Activated CD4-positive, alpha-beta T cell treated with anti-CD3 and anti-CD28 coated beads for 48 hours (primary cell): ENCODE measurements around the gene RNF111.
"Not testable (repeated sequence)": the region's sequence is repeated elsewhere in the genome, so short reads cannot be mapped to it uniquely, and the experiment has no call there.

Source experiments
- DNase-seq: peaks from one replicate; pipeline ENCODE4 v3.0.0-alpha.2; 2020

RNF111 gene

DNA sequence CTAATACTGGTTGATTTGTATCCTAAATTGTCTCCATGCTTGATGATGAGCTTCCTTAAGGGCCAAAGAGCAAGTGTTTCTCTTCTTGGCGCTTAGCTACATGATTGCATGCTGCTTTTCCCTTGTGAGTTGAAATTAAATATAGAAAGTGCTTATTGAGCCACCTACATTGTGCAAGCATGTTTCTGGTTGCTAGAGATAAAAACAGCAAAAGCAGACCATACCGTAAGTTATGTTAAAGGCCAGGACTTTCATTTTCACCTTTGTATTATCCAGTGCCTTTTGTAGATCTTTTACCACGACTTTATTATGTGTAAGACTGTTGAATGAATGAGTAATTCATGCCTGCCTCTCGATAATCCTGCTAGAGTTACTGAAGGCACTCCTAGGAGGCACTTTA, 75.6 kb downstream of the RNF111 start:
- DNase-seq = no peak

- no peak for DNase-seq
These were observed 82.0 kb downstream of the RNF111 start for GRCh38 chr15:59069430-59069829.

- DNase-seq = peak; percentile 17
These were observed 87.1 kb downstream of the RNF111 start for GRCh38 chr15:59074607-59075006.

- no peak for DNase-seq
These were observed 100.3 kb downstream of the RNF111 start for GRCh38 chr15:59087731-59088130.

- no peak for DNase-seq
These were observed 106.6 kb downstream of the RNF111 start for GRCh38 chr15:59094077-59094476.

- no peak for DNase-seq
These were observed 109.0 kb downstream of the RNF111 start for GRCh38 chr15:59096429-59096828.

GRCh38 chr15:59099162-59099685, 111.8 kb downstream of the RNF111 start:
- no peak for DNase-seq

- DNase-seq = no peak
These were observed 117.1 kb downstream of the RNF111 start for GRCh38 chr15:59104602-59104911.

DNA sequence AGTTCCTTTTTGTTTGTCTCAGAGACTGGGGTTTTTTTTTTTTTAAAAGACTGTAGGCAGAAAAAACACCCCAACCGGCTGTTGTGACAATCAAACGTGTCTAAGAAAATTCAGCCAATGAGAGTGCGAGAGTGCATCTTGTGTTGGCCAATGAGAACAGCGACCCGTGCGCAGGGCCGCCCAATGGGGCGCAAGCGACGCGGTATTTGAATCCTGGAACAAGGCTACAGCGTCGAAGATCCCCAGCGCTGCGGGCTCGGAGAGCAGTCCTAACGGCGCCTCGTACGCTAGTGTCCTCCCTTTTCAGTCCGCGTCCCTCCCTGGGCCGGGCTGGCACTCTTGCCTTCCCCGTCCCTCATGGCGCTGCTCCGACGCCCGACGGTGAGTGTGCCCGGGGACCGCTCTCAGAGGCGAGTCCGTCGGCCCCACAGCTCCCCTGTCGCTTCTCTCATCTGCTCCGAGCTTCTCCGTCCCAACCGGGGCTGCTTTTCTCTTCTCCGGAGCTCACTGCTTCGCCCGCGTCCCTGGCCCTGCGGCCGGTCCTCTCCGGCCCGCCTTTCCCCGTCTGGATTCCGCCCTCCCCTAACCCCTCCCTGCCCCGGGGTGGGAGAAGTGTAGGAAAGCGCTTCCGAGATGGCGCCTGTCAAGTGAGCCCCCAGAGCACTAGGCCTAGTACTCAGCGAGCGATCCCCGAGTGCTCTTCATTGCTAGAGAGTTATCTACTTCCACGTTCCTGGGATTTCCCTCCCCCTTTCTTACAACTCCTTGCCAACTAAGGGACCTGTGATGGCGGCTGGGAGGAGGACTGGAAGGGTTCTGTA, 117.7 kb downstream of the RNF111 start, which contains the start of gene CCNB2:
Gene CCNB2, plus strand, starts transcription at position 235 of the 821 bp plus-strand sequence. Its CDS starts 123 bp downstream, at position 358.
- peak; percentile 88 for DNase-seq

DNA sequence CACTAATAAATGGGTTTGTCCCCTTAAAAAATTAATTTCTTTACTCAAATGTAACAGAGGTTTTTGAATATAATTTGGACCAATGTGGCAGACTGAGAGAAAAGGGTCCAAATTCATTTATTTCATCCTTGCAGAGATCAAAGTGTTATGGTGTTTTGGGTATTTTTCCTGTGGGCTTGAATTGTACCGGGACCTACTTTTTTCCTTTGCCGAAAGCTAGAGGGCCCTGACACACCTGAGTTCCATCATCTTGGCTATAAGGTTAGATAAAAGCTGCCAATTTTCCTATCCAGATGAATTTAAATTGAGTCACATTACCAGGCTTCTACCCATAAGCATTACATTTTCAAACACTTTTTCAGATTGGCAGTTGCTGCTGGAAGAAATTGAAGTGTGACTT, 118.4 kb downstream of the RNF111 start:
- no peak for DNase-seq

GRCh38 chr15:59111251-59111650, 123.8 kb downstream of the RNF111 start:
- no peak for DNase-seq

GRCh38 chr15:59115047-59115446, 127.6 kb downstream of the RNF111 start:
- DNase-seq = no peak

DNA sequence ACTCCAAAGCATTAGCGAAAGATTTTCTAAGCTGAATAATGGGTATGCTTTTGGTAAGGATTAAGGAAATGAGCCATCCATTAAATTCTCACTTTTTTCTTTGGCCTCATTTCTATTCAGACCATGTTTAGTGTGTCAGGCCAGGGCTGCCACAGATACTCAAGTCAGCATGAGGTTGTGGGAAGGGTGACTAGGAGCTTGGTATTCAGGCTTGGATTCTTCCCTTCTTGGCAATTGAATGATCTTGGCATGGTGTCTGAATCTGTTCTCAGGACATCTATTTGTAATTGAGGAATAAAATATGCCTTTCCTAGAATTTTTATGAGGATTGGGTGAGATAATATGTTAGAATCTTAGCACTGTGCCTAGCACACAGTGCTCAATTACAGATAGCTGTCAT, 128.7 kb downstream of the RNF111 start:
- no peak for DNase-seq

DNA sequence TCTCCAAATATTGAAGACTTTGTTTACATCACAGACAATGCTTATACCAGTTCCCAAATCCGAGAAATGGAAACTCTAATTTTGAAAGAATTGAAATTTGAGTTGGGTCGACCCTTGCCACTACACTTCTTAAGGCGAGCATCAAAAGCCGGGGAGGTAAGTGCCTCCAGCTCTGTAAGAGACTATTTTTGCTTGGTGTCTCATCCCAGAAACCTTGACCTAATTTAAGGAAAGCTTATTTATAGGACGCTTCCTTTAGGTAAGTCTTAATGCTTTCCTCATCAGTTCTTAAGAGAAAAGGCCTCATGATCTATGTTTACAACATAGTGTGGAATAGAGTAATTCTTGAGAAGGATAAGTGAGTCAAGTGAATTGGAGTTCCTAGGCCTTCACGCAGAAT, 129.3 kb downstream of the RNF111 start:
- no peak for DNase-seq

DNA sequence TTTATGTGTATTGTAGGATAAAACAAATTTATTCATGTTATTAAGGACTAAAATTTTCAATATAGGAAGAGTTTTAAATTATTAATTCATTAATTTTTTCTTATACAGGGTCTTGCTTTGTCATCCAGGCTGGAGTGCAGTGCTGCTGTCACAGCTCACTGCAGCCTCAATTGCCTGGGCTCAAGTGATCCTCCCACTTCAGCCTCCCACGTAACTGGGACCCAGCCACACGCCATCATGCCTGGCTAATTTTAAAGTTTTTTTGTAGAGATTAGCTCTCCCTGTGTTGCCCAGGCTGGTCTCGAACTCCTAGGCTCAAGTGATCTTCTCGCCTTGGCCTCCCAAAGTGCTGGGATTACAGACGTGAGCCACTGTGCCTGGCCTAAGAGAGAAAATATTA, 132.2 kb downstream of the RNF111 start:
- no peak for DNase-seq

DNA sequence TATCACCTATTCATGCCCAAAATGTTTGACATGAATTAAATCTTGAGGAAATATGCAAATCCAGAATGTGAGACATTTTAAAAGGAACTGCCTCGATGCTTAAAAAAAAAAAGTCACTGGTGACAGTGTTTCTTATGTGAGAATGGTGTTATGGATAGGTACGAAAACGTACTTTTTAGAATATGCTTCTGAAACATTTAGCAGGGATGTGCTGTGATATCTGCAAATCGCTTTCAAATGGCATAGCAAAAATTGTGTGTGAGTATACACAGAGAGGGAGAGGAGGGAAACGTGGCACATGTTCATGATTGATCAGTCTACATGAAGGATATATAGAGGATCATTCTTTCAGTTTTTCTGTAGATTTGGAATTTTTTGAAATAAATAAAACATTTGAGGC, 133.5 kb downstream of the RNF111 start:
- no peak for DNase-seq

DNA sequence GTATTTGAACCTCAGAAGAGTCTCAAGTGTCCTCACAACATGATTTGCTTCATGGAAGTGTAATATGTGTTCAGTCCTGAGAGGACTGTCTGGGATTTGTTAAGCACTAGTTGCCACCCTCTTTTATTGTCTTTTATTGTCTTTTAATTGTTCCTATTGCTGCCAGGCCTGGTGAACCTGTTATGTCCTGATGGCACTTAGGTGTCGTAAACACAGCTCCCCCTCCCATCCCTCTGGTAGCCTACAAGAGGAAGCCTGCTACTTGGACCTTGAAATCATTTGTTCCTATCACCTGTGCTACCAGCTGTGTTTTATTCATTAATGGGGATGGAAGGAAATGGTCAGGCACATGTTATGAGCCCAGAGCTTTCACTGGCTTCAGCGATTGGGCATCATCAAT, 136.8 kb downstream of the RNF111 start:
- no peak for DNase-seq

GRCh38 chr15:59125683-59126082, 138.2 kb downstream of the RNF111 start:
- not testable (repeated sequence) for DNase-seq

DNA sequence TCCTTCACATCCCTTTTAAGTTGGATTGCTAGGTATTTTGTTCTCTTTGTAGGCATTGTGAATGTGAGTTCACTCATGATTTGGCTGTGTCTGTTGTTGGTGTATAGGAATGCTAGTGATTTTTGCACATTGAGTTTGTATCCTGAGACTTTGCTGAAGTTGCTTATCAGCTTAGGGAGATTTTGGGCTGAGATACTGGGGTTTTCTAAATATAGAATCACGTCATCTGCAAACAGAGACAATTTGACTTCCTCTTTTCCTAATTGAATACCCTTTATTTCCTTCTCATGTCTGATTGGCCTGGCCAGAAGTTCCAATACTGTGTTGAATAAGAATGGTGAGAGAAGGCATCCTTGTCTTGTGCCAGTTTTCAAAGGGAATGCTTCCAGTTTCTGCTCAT, 139.8 kb downstream of the RNF111 start:
- not testable (repeated sequence) for DNase-seq

GRCh38 chr15:59131456-59131855, 144.0 kb downstream of the RNF111 start:
- DNase-seq = no peak

- DNase-seq = no peak
These were observed 144.6 kb downstream of the RNF111 start for GRCh38 chr15:59131969-59132562.

- DNase-seq = no peak
These were observed 146.5 kb downstream of the RNF111 start for GRCh38 chr15:59133929-59134427.

- peak; percentile 12 for DNase-seq
These were observed 150.1 kb downstream of the RNF111 start for GRCh38 chr15:59137566-59137965.

GRCh38 chr15:59138243-59138642, 150.8 kb downstream of the RNF111 start:
- DNase-seq = peak; percentile 74
